ENCODE measurements around the gene RAB1B.
A peak's percentile ranks its signal among the peaks of the same experiment; 100 is the strongest.

RAB1B gene

GRCh38 chr11:66281001-66281400 lies 12.6 kb downstream of the RAB1B start:
- Histone ChIP-seq H3K27me3 (ENCODE audit: insufficient read depth, low read length) (no peaks in the 10 kb centered on the region), H3K4me2 (ENCODE audit: low read length) (no peak overlapping the region), H3K27ac (ENCODE audit: low read depth, low read length, poor library complexity, severe bottlenecking) (no peak overlapping the region), H3K9me2 (ENCODE audit: low read depth, low read length) (no peaks in the 10 kb centered on the region), H3K79me2 (ENCODE audit: insufficient read depth, low read length) (no peaks in the 10 kb centered on the region), H3K4me1 (ENCODE audit: insufficient read depth, low read length, severe bottlenecking) (peaks cover 18% of the 10 kb centered on the region), H4K20me1 (ENCODE audit: insufficient read depth, low read length) (no peaks in the 10 kb centered on the region), H3K9ac (ENCODE audit: low read length) (no peak overlapping the region), H2AFZ (ENCODE audit: low read length) (no peak overlapping the region), H3K9me3 (ENCODE audit: low read length) (no peaks in the 10 kb centered on the region), H3K4me3 (ENCODE audit: low read depth, low read length, poor library complexity, severe bottlenecking) (no peak overlapping the region), H3K36me3 (ENCODE audit: insufficient read depth, low read length) (peaks cover 5% of the 10 kb centered on the region), H3F3A (ENCODE audit: insufficient read depth, low read length) (0 out of 2 replicates have a peak, but pooled peaks cover 5% of the 10 kb centered on the region)
- no peak for TF ChIP-seq CTCF (IDR thresholded peaks at IDR 0.05; ENCODE audit: low read length)
- no peak for TF ChIP-seq EZH2 (IDR thresholded peaks at IDR 0.05; ENCODE audit: borderline replicate concordance, low read length)

GRCh38 chr11:66281776-66282467 lies 13.5 kb downstream of the RAB1B start:
- Histone ChIP-seq H4K20me1 (ENCODE audit: insufficient read depth, low read length) (no peaks in the 10 kb centered on the region), H2AFZ (ENCODE audit: low read length) (no peak overlapping the region), H3K9me3 (ENCODE audit: low read length) (no peaks in the 10 kb centered on the region), H3K4me1 (ENCODE audit: insufficient read depth, low read length, severe bottlenecking) (peaks cover 18% of the 10 kb centered on the region), H3K27me3 (ENCODE audit: insufficient read depth, low read length) (no peaks in the 10 kb centered on the region), H3K27ac (ENCODE audit: low read depth, low read length, poor library complexity, severe bottlenecking) (no peak overlapping the region), H3K9ac (ENCODE audit: low read length) (no peak overlapping the region), H3F3A (ENCODE audit: insufficient read depth, low read length) (0 out of 2 replicates have a peak, but pooled peaks cover 5% of the 10 kb centered on the region), H3K36me3 (ENCODE audit: insufficient read depth, low read length) (no peaks in the 10 kb centered on the region; the same call in 1 of the 2 replicates), H3K4me2 (ENCODE audit: low read length) (peak overlapping the region; percentile 8; the same call in 1 of the 2 replicates), H3K9me2 (ENCODE audit: low read depth, low read length) (no peaks in the 10 kb centered on the region), H3K4me3 (ENCODE audit: low read depth, low read length, poor library complexity, severe bottlenecking) (no peak overlapping the region), H3K79me2 (ENCODE audit: insufficient read depth, low read length) (no peaks in the 10 kb centered on the region)
- TF ChIP-seq CTCF (IDR thresholded peaks at IDR 0.05; ENCODE audit: low read length): no peak
- no peak for TF ChIP-seq EZH2 (IDR thresholded peaks at IDR 0.05; ENCODE audit: borderline replicate concordance, low read length)

GRCh38 chr11:66282468-66283455 lies 14.3 kb downstream of the RAB1B start:
- no peaks in the 10 kb centered on the region for H3K27me3 ChIP-seq (ENCODE audit: insufficient read depth, low read length)
- peaks cover 20% of the 10 kb centered on the region for H3K4me1 ChIP-seq (ENCODE audit: insufficient read depth, low read length, severe bottlenecking)
- no peaks in the 10 kb centered on the region for H3K9me2 ChIP-seq (ENCODE audit: low read depth, low read length)
- peak overlapping the region; percentile 7 for H3K27ac ChIP-seq (ENCODE audit: low read depth, low read length, poor library complexity, severe bottlenecking)
- no peaks in the 10 kb centered on the region for H4K20me1 ChIP-seq (ENCODE audit: insufficient read depth, low read length)
- no peaks in the 10 kb centered on the region for H3K79me2 ChIP-seq (ENCODE audit: insufficient read depth, low read length)
- no peaks in the 10 kb centered on the region for H3K9me3 ChIP-seq (ENCODE audit: low read length)
- H3K36me3 ChIP-seq (ENCODE audit: insufficient read depth, low read length): no peaks in the 10 kb centered on the region
- H3F3A ChIP-seq (ENCODE audit: insufficient read depth, low read length): 0 out of 2 replicates have a peak, but pooled peaks cover 5% of the 10 kb centered on the region
- H3K4me3 ChIP-seq (ENCODE audit: low read depth, low read length, poor library complexity, severe bottlenecking): no peak overlapping the region
- H3K4me2 ChIP-seq (ENCODE audit: low read length): peak overlapping the region; percentile 10; the same call in 1 of the 2 replicates
- no peak overlapping the region for H3K9ac ChIP-seq (ENCODE audit: low read length)
- H2AFZ ChIP-seq (ENCODE audit: low read length): no peak overlapping the region
- peak; percentile 84 for TF ChIP-seq CTCF (IDR thresholded peaks at IDR 0.05; ENCODE audit: low read length)
- no peak for TF ChIP-seq EZH2 (IDR thresholded peaks at IDR 0.05; ENCODE audit: borderline replicate concordance, low read length)
